Bronchial epithelial cell (primary cell): Measurements from ENCODE around the gene ZSWIM1. TPM values are rescaled to one million over a fixed set of nuclear protein-coding genes. Genes with fewer than 3 reads are reported as not detected.

Source experiments
- DNase-seq: peaks from one replicate; pipeline ENCODE4 v3.0.0-alpha.2; 2010; ENCODE audit warnings: low read depth
- FAIRE-seq: peaks from 2 replicates; lab custom pipeline; 2011; peaks lifted over from hg19 to GRCh38; lab: Jason Lieb, UNC
- H3K27me3 ChIP-seq: 2 replicates; pipeline ENCODE4 v1.5.1; 2011; ENCODE audit warnings: low read length; ENCODE audit not compliant: control insufficient read depth, insufficient read depth
- H3K36me3 ChIP-seq: 2 replicates; pipeline ENCODE4 v1.5.1; 2011; ENCODE audit warnings: low read length; ENCODE audit not compliant: control insufficient read depth, insufficient read depth
- H3K4me3 ChIP-seq: 2 replicates; pipeline ENCODE4 v1.5.1; 2011; ENCODE audit warnings: mild to moderate bottlenecking, low read depth, low read length, control low read depth
- total RNA-seq: library from RNA; depleted of rRNA; stranded (reverse); fragments of >200 nt; gene quantifications from 2 replicates; pipeline ENCODE4 v1.2.1, GENCODE V29; 2014
- TF ChIP-seq, protein P1 (sequence below): IDR thresholded peaks from 2 replicates; pipeline ENCODE4 v1.5.1; 2011; ENCODE audit warnings: mild to moderate bottlenecking, moderate library complexity, low read length, control low read depth, inconsistent platforms; ENCODE audit not compliant: insufficient read depth, severe bottlenecking

ZSWIM1 gene
- total RNA-seq, 1 donor from 2014 or later, result 1.3 TPM

GRCh38 chr20:45909817-45910669, 29.0 kb downstream of the ZSWIM1 start:
- Histone ChIP-seq H3K36me3 (no peaks in the 10 kb centered on the region), H3K4me3 (no peak overlapping the region), H3K27me3 (no peaks in the 10 kb centered on the region)
- FAIRE-seq (no peak), DNase-seq (no peak)
- TF ChIP-seq, protein P1, sequence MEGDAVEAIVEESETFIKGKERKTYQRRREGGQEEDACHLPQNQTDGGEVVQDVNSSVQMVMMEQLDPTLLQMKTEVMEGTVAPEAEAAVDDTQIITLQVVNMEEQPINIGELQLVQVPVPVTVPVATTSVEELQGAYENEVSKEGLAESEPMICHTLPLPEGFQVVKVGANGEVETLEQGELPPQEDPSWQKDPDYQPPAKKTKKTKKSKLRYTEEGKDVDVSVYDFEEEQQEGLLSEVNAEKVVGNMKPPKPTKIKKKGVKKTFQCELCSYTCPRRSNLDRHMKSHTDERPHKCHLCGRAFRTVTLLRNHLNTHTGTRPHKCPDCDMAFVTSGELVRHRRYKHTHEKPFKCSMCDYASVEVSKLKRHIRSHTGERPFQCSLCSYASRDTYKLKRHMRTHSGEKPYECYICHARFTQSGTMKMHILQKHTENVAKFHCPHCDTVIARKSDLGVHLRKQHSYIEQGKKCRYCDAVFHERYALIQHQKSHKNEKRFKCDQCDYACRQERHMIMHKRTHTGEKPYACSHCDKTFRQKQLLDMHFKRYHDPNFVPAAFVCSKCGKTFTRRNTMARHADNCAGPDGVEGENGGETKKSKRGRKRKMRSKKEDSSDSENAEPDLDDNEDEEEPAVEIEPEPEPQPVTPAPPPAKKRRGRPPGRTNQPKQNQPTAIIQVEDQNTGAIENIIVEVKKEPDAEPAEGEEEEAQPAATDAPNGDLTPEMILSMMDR, result no peak

DNA sequence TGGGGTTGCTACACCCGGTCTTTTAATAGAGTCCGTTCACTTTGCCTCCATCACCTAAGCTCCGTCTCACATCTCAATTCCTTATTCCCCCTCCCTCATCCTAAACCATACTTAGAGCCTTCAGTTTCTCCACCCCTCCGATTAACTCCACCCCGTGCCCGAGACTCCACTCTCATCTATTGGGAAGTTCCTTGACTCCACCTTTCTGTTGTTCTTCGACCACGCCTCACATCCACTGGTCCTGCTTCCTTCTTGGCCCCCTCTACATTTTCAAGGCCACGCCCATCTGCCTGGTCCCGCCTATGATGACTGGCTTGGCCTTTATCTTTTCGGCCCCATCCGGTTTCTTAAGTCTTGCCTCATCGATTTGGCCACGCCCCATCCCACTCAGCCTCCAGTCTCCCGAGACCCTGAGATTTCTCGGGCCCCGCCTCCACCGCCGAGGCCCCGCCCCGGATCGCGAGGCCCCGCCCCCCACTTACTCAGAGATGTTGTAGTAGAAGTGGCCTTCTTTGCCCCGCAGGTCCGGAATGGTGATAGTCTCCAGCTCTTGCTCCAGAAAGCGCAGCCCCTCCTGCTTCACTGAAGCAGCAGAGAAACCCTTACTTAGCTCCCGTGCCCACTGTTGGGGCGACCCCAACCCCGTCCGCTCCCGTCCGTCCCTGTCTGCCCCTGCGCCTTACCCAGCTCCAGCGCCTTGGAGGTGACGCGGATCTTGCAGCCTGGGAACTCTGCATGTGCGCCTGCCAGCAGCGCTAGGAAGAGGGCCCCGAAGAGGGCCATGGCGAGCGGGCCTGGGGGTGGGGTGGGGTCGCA, 29.9 kb downstream of the ZSWIM1 start:
- FAIRE-seq, result no peak

DNA sequence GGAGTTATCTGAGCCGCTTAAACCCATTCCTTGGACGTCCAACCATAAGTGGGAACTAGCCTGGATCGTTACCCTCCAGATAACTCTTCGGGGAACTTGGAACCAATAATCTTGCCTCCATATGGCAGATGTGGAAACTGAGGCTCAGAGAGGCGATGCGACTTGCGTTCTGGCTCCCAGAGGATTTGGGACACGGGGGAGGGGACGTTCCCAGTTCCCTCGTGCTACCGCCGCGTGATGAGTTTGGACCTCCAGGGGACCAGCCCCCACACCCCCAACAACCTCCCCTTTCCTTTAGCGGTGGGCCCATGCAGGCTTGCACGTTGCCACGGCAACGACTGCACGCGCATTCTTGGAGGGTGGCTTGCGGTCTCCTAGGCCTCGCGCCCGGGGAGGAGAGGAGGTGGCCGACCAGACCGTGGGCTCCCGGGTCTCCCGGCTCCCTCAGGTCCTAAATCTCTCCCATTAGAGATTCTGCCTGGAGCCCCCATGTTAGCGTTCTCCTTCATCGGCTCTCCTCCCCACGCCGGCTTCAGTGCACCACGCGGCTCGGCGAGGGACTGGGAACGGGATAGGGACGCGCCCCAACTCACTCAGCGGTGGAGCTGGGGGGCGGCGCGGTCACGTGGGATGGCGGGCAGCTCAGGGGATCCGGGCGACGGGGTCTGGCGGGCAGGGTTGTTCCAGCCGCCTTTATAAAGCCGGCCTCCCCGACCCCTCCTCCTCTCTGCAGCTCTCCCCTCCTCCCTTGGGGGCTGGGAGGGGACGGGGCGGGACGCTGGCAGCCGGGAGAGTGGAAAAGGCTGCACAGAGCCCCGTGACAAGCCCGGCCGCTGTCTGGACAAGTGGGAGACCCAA, 30.7 kb downstream of the ZSWIM1 start, which contains the start of gene PLTP:
Gene PLTP, minus strand, starts transcription at position 670 of the 858 bp plus-strand sequence. CDS start 703 bp downstream, outside the sequence.
- TF ChIP-seq, protein P1, result no peak
- H3K4me3 ChIP-seq, result peak within 1 kb of the TSS; percentile 46
- no peaks in the 10 kb centered on the region for H3K27me3 ChIP-seq
- H3K36me3 ChIP-seq, result no peaks in the 10 kb centered on the region
- DNase-seq (no peak), FAIRE-seq (no peak)

More for the DNA sequence above, 29.9 kb downstream of the ZSWIM1 start:
- peak; percentile 98 for DNase-seq
- H3K36me3 ChIP-seq, result no peaks in the 10 kb centered on the region
- TF ChIP-seq, protein P1, result no peak
- H3K27me3 ChIP-seq, result no peaks in the 10 kb centered on the region
- peak overlapping the region; percentile 46 for H3K4me3 ChIP-seq

- no peak for FAIRE-seq
- Histone ChIP-seq H3K27me3 (no peaks in the 10 kb centered on the region), H3K36me3 (no peaks in the 10 kb centered on the region), H3K4me3 (peak overlapping the region; percentile 46)
- no peak for DNase-seq
- TF ChIP-seq, protein P1, result no peak
Measured at GRCh38 chr20:45912344-45912682, 31.3 kb downstream of the ZSWIM1 start.

GRCh38 chr20:45913116-45913515, 32.1 kb downstream of the ZSWIM1 start:
- no peak for FAIRE-seq
- TF ChIP-seq, protein P1, result no peak
- no peaks in the 10 kb centered on the region for H3K27me3 ChIP-seq
- DNase-seq, result peak; percentile 55
- H3K36me3 ChIP-seq, result no peaks in the 10 kb centered on the region
- H3K4me3 ChIP-seq, result no peak overlapping the region
